Measurements from ENCODE around the gene DRGX. TPM values are rescaled to one million over a fixed set of nuclear protein-coding genes. Genes with fewer than 3 reads are reported as not detected.

Gene DRGX
- total RNA-seq, 8 experiments from 2014 or later: 0.04 to 0.47 (median 0.31) TPM; not detected in 4

GRCh38 chr10:49403363-49403762 is 7.5 kb upstream of the DRGX start:
- in situ Hi-C loops (cut with MboI; ENCODE audit: low pct_unique_long_range_greater_than_20kb in 2 of 9, low sequenced_read_pairs in 9 of 9, unreplicated experiment in 9 of 9): loop anchor here in 1 of 9 experiments (25.0 kb wide), 1 partner anchor 109 kb away; no protein-coding TSS in a partner anchor
- Histone ChIP-seq H3K27ac (no peak overlapping the region), H3K4me1 (replicated peaks in 1 of 2) (peaks cover under 1 to 2% of the 10 kb centered on the region in 2 donors), H3K4me3 (no peak overlapping the region)
- 1 to 46% (median 31%) methylated on average over 2 to 3 of the region's 3 CpGs; no CpG with 5 or more reads in 1 of the 10 experiments for WGBS, 10 experiments
- no peak for ATAC-seq (replicated peaks in 6 of 8)

GRCh38 chr10:49400365-49400764 is 4.5 kb upstream of the DRGX start:
- 33 to 100% (median 87%) methylated on average over 1 to 2 of the region's 2 CpGs; no CpG with 5 or more reads in 2 of the 10 experiments for WGBS, 10 experiments
- Histone ChIP-seq H3K4me3 (no peak overlapping the region), H3K4me1 (replicated peaks in 1 of 2) (peaks cover 17 to 18% of the 10 kb centered on the region in 2 donors), H3K27ac (no peak overlapping the region)
- in situ Hi-C loops (cut with MboI; ENCODE audit: low pct_unique_long_range_greater_than_20kb in 2 of 9, low sequenced_read_pairs in 9 of 9, unreplicated experiment in 9 of 9): loop anchor here in 1 of 9 experiments (25.0 kb wide), 1 partner anchor 112 kb away; no protein-coding TSS in a partner anchor
- no peak for ATAC-seq (replicated peaks in 6 of 8)

- no peak overlapping the region for H3K27ac ChIP-seq
- 0 to 29% (median 0%) methylated on average over 1 to 3 of the region's 9 CpGs; no CpG with 5 or more reads in 6 of the 10 experiments for WGBS, 10 experiments
- in situ Hi-C loops (cut with MboI; ENCODE audit: low pct_unique_long_range_greater_than_20kb in 2 of 9, low sequenced_read_pairs in 9 of 9, unreplicated experiment in 9 of 9): no loop called here
- H3K4me3 ChIP-seq: no peak overlapping the region
- H3K4me1 ChIP-seq (replicated peaks in 1 of 2): peaks cover 22 to 24% of the 10 kb centered on the region in 2 donors
- ATAC-seq (replicated peaks in 6 of 8): no peak
These were observed 3.1 kb upstream of the DRGX start for GRCh38 chr10:49398986-49399385.

- peak; percentile 25 to 92 (median 80) for ATAC-seq (replicated peaks in 6 of 8)
- Histone ChIP-seq H3K4me3 (peak overlapping the region in 3 of 5 donors; percentile 12 to 30 (median 29)), H3K4me1 (replicated peaks in 1 of 2) (peaks cover 22 to 24% of the 10 kb centered on the region in 2 donors), H3K27ac (no peak overlapping the region)
- in situ Hi-C loops (cut with MboI; ENCODE audit: low pct_unique_long_range_greater_than_20kb in 2 of 9, low sequenced_read_pairs in 9 of 9, unreplicated experiment in 9 of 9): no loop called here
- WGBS, 10 experiments: 0 to 33% (median 0%) methylated on average over 1 to 19 of the region's 72 CpGs
These were observed 2.3 kb upstream of the DRGX start for GRCh38 chr10:49398000-49398861.

- peaks cover 22 to 24% of the 10 kb centered on the region in 2 donors for H3K4me1 ChIP-seq (replicated peaks in 1 of 2)
- 0 to 8% (median 1%) methylated on average over 1 to 30 of the region's 61 CpGs; no CpG with 5 or more reads in 1 of the 10 experiments for WGBS, 10 experiments
- in situ Hi-C loops (cut with MboI; ENCODE audit: low pct_unique_long_range_greater_than_20kb in 2 of 9, low sequenced_read_pairs in 9 of 9, unreplicated experiment in 9 of 9): no loop called here
- no peak overlapping the region for H3K27ac ChIP-seq
- H3K4me3 ChIP-seq: peak overlapping the region in 4 of 5 donors; percentile 11 to 30 (median 20)
- ATAC-seq (replicated peaks in 6 of 8): peak in 6 of 8 experiments; percentile 38 to 68 (median 54)
These were observed 1.4 kb upstream of the DRGX start for GRCh38 chr10:49397036-49397999.

GRCh38 chr10:49396666-49396999 is 744 bp upstream of the DRGX start:
- Histone ChIP-seq H3K4me3 (no peak overlapping the region), H3K4me1 (replicated peaks in 1 of 2) (peaks cover 22 to 24% of the 10 kb centered on the region in 2 donors), H3K27ac (no peak overlapping the region)
- in situ Hi-C loops (cut with MboI; ENCODE audit: low pct_unique_long_range_greater_than_20kb in 2 of 9, low sequenced_read_pairs in 9 of 9, unreplicated experiment in 9 of 9): no loop called here
- WGBS, 10 experiments: 8 to 80% (median 18%) methylated on average over 1 to 8 of the region's 8 CpGs; no CpG with 5 or more reads in 1 of the 10 experiments
- ATAC-seq (replicated peaks in 6 of 8): no peak

GRCh38 chr10:49394933-49395740 is 752 bp downstream of the DRGX start:
- Histone ChIP-seq H3K4me3 (no peak overlapping the region), H3K4me1 (replicated peaks in 1 of 2) (peaks cover 22 to 24% of the 10 kb centered on the region in 2 donors), H3K27ac (no peak overlapping the region)
- WGBS, 10 experiments: 0 to 10% (median 3%) methylated on average over 1 to 8 of the region's 62 CpGs; no CpG with 5 or more reads in 6 of the 10 experiments
- in situ Hi-C loops (cut with MboI; ENCODE audit: low pct_unique_long_range_greater_than_20kb in 2 of 9, low sequenced_read_pairs in 9 of 9, unreplicated experiment in 9 of 9): no loop called here
- ATAC-seq (replicated peaks in 6 of 8): peak; percentile 11 to 77 (median 50)

- 0 to 29% methylated on average over 1 to 2 of the region's 4 CpGs; no CpG with 5 or more reads in 8 of the 10 experiments for WGBS, 10 experiments
- Histone ChIP-seq H3K27ac (no peak overlapping the region), H3K4me1 (replicated peaks in 1 of 2) (peaks cover 22 to 24% of the 10 kb centered on the region in 2 donors), H3K4me3 (no peak overlapping the region)
- in situ Hi-C loops (cut with MboI; ENCODE audit: low pct_unique_long_range_greater_than_20kb in 2 of 9, low sequenced_read_pairs in 9 of 9, unreplicated experiment in 9 of 9): no loop called here
- ATAC-seq (replicated peaks in 6 of 8): no peak
These were observed 2.1 kb downstream of the DRGX start for GRCh38 chr10:49393757-49394156.

- in situ Hi-C loops (cut with MboI; ENCODE audit: low pct_unique_long_range_greater_than_20kb in 2 of 9, low sequenced_read_pairs in 9 of 9, unreplicated experiment in 9 of 9): no loop called here
- Histone ChIP-seq H3K4me1 (replicated peaks in 1 of 2) (peaks cover 21 to 22% of the 10 kb centered on the region in 2 donors), H3K4me3 (no peak overlapping the region), H3K27ac (no peak overlapping the region)
- no peak for ATAC-seq (replicated peaks in 6 of 8)
- WGBS, 10 experiments: 14 to 88% (median 70%) methylated on average over 1 of the region's 1 CpG; no CpG with 5 or more reads in 2 of the 10 experiments
These were observed 2.6 kb downstream of the DRGX start for GRCh38 chr10:49393301-49393700.

- peak in 1 of 8 experiments; percentile 19 for ATAC-seq (replicated peaks in 6 of 8)
- Histone ChIP-seq H3K4me3 (no peak overlapping the region), H3K27ac (no peak overlapping the region), H3K4me1 (replicated peaks in 1 of 2) (no peaks in the 10 kb centered on the region)
- 66 to 95% (median 81%) methylated on average over 2 to 15 of the region's 15 CpGs; no CpG with 5 or more reads in 1 of the 10 experiments for WGBS, 10 experiments
- in situ Hi-C loops (cut with MboI; ENCODE audit: low pct_unique_long_range_greater_than_20kb in 2 of 9, low sequenced_read_pairs in 9 of 9, unreplicated experiment in 9 of 9): no loop called here
These were observed 6.4 kb downstream of the DRGX start for GRCh38 chr10:49389361-49389933.

- no peak overlapping the region for H3K4me3 ChIP-seq
- no peaks in the 10 kb centered on the region for H3K4me1 ChIP-seq (replicated peaks in 1 of 2)
- in situ Hi-C loops (cut with MboI; ENCODE audit: low pct_unique_long_range_greater_than_20kb in 2 of 9, low sequenced_read_pairs in 9 of 9, unreplicated experiment in 9 of 9): no loop called here
- H3K27ac ChIP-seq: no peak overlapping the region
- ATAC-seq (replicated peaks in 6 of 8): no peak
These were observed 7.7 kb downstream of the DRGX start for GRCh38 chr10:49388161-49388560.

- H3K27ac ChIP-seq: no peak overlapping the region
- no peak overlapping the region for H3K4me3 ChIP-seq
- H3K4me1 ChIP-seq (replicated peaks in 1 of 2): no peaks in the 10 kb centered on the region
- in situ Hi-C loops (cut with MboI; ENCODE audit: low pct_unique_long_range_greater_than_20kb in 2 of 9, low sequenced_read_pairs in 9 of 9, unreplicated experiment in 9 of 9): no loop called here
- WGBS, 10 experiments: 22 to 100% (median 86%) methylated on average over 1 to 7 of the region's 8 CpGs; no CpG with 5 or more reads in 2 of the 10 experiments
- ATAC-seq (replicated peaks in 6 of 8): peak in 2 of 8 experiments; percentile 94 to 95
These were observed 8.8 kb downstream of the DRGX start for GRCh38 chr10:49387071-49387470.

Measured in motor neuron (in vitro differentiated cells).